Measurements from ENCODE around the gene NXNL2.
A peak's percentile ranks its signal among the peaks of the same experiment; 100 is the strongest.

The NXNL2 gene

DNA sequence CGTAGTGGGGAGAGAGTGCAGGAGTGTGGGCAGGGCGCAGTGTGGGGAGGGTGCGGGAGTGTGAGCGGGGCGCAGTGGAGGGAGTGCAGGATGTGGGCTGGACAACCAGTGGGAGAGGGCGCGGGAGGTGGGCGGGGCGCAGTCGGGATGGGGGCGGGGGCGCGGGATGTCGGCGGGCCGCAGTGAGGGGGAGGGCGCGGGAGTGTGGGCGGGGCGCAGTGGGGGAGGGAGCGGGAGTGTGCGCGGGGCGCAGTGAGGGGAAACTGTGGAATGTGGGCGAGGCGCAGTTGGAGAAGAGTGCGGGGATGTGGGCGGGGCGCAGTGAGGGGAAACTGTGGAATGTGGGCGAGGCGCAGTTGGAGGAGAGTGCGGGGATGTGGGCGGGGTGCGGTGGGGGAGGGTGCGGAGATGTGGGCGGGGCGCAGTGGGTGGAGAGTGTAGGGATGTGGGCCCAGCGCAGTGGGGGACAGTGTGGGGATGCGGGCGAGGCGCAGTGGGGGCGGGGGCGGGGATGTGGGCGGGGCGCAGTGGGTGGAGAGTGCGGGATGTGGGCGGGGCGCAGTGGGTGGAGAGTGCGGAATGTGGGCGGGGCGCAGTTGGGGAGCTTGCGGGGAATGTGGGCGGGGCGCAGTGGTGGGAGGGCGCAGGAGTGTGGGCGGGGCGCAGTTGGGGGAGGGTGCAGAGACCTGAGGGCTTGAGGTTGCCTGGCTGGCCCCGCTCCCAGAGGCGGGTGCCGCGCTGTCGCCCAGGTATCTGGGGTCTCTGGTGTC lies at the start of gene NXNL2:
TSS of gene NXNL2 (plus strand) at position 723 of the 770 bp plus-strand sequence. CDS start 257 bp downstream, outside the sequence.
- Mint-ChIP-seq H3K4me1 (peaks cover 18% of the 10 kb centered on the region), H3K9me3 (peaks cover 3% of the 10 kb centered on the region), H3K27me3 (peaks cover 58% of the 10 kb centered on the region), H3K4me3 (peak within 1 kb of the TSS; percentile 14), H3K27ac (no peak within 1 kb of the TSS), H3K36me3 (ENCODE audit: low read depth) (no peaks in the 10 kb centered on the region)
- ATAC-seq (peak; percentile 29), DNase-seq (peak; percentile 19)

DNA sequence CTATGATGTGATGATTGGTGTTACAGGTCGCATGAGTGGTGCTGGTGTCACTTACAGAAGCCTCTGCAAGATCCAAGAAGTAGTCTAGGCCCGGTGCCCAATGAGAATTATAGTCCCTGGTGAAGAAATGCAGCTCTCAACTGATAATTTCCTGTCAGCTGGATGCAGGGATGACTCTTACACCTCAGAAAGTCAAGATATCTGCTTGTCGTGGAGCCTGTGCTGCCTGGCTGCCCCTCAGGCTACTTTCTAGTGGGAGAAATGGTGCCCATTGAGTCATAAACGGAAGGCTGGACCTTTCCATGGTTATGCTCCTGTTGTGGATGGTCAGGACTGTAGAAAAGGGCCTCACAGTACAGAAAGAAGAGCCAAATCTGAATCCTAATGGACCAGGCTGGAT lies 46.8 kb upstream of the NXNL2 start:
- no peak overlapping the region for H3K27ac Mint-ChIP-seq
- ATAC-seq (no peak), DNase-seq (no peak)
- H3K4me1 Mint-ChIP-seq = no peaks in the 10 kb centered on the region
- H3K36me3 Mint-ChIP-seq (ENCODE audit: low read depth) = peaks cover 4% of the 10 kb centered on the region
- H3K4me3 Mint-ChIP-seq = no peak overlapping the region
- H3K9me3 Mint-ChIP-seq = no peaks in the 10 kb centered on the region
- no peaks in the 10 kb centered on the region for H3K27me3 Mint-ChIP-seq

- Mint-ChIP-seq H3K27ac (no peak overlapping the region), H3K27me3 (no peaks in the 10 kb centered on the region), H3K36me3 (ENCODE audit: low read depth) (no peaks in the 10 kb centered on the region), H3K4me1 (no peaks in the 10 kb centered on the region), H3K4me3 (no peak overlapping the region), H3K9me3 (no peaks in the 10 kb centered on the region)
- ATAC-seq = no peak
- DNase-seq = no peak
Observed at GRCh38 chr9:88494983-88495721, 39.8 kb upstream of the NXNL2 start.

DNA sequence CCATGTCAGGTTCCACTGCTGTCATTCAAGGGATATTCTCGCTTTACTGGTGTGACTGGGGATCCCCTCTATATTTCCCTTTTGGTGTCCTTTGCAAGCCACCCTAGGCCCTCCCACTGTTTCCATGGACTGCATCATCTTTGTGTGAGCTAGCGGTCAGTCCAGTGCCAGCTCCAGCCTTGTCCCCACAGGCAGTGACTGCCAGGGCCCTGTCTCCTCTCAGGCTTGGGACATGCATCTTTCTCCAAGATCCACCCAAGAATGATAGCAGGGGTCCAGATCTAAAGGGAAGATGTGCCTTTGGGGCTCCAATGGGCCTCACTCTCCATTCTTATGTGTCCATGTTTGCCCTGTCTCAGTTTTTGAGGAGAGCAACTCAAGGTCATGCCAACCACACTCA lies 37.8 kb upstream of the NXNL2 start:
- Mint-ChIP-seq H3K27me3 (no peaks in the 10 kb centered on the region), H3K4me3 (no peak overlapping the region), H3K4me1 (no peaks in the 10 kb centered on the region), H3K9me3 (no peaks in the 10 kb centered on the region), H3K36me3 (ENCODE audit: low read depth) (no peaks in the 10 kb centered on the region), H3K27ac (no peak overlapping the region)
- ATAC-seq (no peak), DNase-seq (no peak)

DNA sequence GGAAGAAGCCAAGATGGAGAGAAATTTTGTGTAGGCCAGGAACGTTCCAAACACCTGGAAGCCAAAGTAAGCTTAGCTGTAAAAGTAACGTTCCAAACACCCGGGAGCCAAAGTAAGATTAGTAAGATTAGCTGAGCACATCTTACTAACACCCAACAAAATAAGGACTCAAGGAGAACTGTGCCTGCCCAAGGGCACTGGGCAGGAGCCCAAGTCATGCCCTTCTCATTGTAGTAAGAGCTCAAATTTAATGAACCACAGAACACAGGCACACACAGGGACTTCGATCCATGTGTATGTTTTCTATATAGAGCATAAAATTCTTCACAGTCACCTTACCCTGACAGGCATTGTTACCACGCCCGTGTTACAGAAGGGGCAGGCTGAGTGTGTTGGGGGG lies 36.1 kb upstream of the NXNL2 start:
- Mint-ChIP-seq H3K36me3 (ENCODE audit: low read depth) (no peaks in the 10 kb centered on the region), H3K27me3 (no peaks in the 10 kb centered on the region), H3K27ac (no peak overlapping the region)

GRCh38 chr9:88501086-88501485 lies 33.9 kb upstream of the NXNL2 start:
- Mint-ChIP-seq H3K27ac (no peak overlapping the region), H3K36me3 (ENCODE audit: low read depth) (no peaks in the 10 kb centered on the region), H3K27me3 (peaks cover 2% of the 10 kb centered on the region), H3K4me3 (no peak overlapping the region), H3K4me1 (no peaks in the 10 kb centered on the region), H3K9me3 (no peaks in the 10 kb centered on the region)
- DNase-seq = no peak
- no peak for ATAC-seq

More for the DNA sequence above, 36.1 kb upstream of the NXNL2 start:
- H3K4me3 Mint-ChIP-seq = no peak overlapping the region
- no peaks in the 10 kb centered on the region for H3K9me3 Mint-ChIP-seq
- no peak for DNase-seq
- ATAC-seq = no peak
- no peaks in the 10 kb centered on the region for H3K4me1 Mint-ChIP-seq

DNA sequence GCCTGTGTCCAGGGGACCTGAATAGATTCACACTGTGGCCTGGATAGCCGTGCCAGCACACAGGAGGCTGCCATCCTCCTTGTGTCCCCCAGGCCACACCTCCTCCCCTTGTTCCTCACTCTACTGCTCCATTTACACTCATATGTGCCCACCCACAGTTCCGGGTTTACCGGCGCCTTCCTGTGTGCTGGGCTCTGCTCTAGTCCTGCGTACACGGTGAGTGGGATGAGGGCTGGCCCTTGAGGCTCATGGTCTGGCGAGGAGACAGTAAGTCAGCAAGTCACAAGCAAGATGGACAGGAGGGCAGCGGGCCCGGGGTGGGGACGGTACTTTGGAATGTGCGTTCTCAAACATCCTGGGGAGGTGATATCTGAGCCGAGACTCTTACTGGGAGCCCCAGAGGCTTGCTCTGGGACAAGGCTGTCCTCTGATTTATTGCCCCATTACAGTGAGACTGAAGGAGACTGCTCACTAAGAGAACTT lies 32.4 kb upstream of the NXNL2 start:
- H3K27me3 Mint-ChIP-seq = peaks cover 2% of the 10 kb centered on the region
- DNase-seq = no peak
- H3K27ac Mint-ChIP-seq = no peak overlapping the region
- no peaks in the 10 kb centered on the region for H3K9me3 Mint-ChIP-seq
- ATAC-seq = no peak
- no peaks in the 10 kb centered on the region for H3K4me1 Mint-ChIP-seq
- no peak overlapping the region for H3K4me3 Mint-ChIP-seq
- no peaks in the 10 kb centered on the region for H3K36me3 Mint-ChIP-seq (ENCODE audit: low read depth)

DNA sequence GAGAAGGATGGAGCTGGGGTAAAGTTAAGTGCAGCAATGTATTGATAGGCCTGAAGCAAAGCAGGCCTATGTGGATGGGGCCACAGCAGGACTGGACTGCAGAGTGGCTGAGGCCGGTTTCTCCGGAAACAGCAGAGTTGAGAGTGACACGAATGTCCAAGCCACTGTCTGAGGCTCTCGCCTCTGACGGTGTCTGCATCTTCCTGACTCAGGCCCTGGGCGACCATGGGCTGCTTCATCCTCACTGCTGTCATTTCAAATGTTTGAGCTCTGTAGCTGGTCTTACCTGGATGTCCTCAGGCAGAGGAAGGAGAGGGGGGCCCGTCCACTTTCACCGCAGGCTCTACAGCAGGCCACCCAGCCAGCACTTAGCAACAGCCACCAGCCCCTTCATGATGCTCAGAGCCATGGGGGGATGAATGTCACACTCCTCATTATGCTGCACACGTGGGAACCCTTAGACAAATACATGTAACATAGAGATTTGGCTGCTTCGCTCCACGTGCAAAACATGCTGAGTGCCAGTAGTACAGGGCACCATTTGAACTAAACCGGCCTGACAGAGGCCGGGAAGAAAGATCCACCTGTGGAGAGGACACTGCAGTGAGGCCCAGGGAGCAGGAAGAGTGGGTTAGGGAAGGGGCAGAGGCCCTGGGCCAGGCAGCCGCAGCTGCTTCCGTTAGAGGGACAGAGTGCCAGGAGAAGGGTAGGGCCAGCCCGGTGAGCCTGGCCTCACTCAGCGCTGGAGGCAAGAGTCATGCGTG lies 31.7 kb upstream of the NXNL2 start:
- no peak overlapping the region for H3K4me3 Mint-ChIP-seq
- DNase-seq = no peak
- no peaks in the 10 kb centered on the region for H3K4me1 Mint-ChIP-seq
- no peak overlapping the region for H3K27ac Mint-ChIP-seq
- H3K27me3 Mint-ChIP-seq = peaks cover 2% of the 10 kb centered on the region
- no peaks in the 10 kb centered on the region for H3K9me3 Mint-ChIP-seq
- ATAC-seq = no peak
- no peaks in the 10 kb centered on the region for H3K36me3 Mint-ChIP-seq (ENCODE audit: low read depth)

DNA sequence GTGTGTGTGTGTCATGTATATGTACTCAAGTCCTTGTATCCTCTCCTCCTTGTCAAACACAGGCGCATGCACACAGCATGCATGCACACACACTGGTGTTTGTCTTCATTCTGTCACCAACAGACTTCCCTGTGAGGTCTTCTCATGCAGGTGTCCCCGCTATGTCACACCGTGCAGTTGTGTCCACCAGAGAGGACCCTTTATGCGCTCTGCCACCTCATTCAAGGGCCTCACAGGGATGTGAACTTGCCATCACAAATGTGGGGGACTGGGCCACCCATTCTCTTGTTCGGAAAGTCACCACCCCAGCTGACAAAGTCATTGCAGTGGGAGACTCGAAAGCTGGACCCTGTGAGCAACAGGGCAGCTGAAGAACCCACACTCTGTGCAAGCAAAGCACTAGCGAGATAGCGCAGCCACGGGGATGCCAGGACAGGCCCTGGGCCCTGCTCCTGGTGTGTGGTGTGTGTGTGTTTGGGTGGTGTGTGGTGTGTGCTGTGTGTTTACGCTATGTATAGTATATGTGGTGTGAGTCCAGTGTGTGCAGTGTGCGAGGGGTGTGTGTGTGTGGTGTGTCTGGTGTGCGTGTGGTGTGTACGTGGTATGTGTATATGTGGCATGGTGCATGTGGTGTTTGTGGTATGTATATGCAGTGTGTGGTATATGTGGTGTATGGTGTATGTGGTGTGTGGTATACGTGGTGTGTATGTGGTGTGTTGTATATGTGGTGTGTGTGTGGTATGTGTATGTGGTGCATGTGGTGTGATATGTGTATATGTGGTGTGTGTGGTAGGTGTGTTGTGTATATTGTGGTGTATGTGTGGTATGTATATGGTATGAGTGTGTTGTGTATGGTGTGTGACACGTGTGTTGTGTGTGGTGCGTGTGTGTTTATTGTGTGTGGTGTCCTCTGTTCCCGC lies 30.9 kb upstream of the NXNL2 start:
- no peak overlapping the region for H3K4me3 Mint-ChIP-seq
- peaks cover 4% of the 10 kb centered on the region for H3K27me3 Mint-ChIP-seq
- no peak overlapping the region for H3K27ac Mint-ChIP-seq
- H3K9me3 Mint-ChIP-seq = no peaks in the 10 kb centered on the region
- H3K36me3 Mint-ChIP-seq (ENCODE audit: low read depth) = no peaks in the 10 kb centered on the region
- no peak for ATAC-seq
- no peak for DNase-seq
- H3K4me1 Mint-ChIP-seq = no peaks in the 10 kb centered on the region

- Mint-ChIP-seq H3K36me3 (ENCODE audit: low read depth) (no peaks in the 10 kb centered on the region), H3K9me3 (no peaks in the 10 kb centered on the region), H3K4me3 (no peak overlapping the region), H3K27ac (no peak overlapping the region), H3K4me1 (no peaks in the 10 kb centered on the region), H3K27me3 (peaks cover 4% of the 10 kb centered on the region)
- DNase-seq (no peak), ATAC-seq (no peak)
Observed at GRCh38 chr9:88508326-88508725, 26.7 kb upstream of the NXNL2 start.

DNA sequence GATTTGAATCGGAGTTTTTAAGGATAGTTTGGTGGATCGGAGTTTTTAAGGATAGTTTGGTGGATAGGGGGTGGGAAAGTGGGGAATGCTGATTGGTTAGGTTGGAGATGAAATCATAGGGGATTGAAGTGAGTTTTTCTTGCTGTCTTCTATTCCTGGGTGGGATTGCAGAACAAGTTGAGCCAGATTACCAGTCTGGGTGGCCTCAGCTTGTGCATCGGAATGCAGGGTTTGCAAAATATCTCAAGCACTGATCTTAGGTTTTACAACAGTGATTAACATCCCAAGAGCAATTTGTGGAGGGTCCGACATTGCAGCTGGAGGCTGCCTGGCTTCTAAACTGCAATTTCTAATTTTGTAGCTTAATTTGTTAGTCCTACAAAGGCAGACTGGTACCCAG lies 23.1 kb upstream of the NXNL2 start:
- Mint-ChIP-seq H3K36me3 (ENCODE audit: low read depth) (no peaks in the 10 kb centered on the region), H3K27me3 (peaks cover 3% of the 10 kb centered on the region), H3K4me1 (no peaks in the 10 kb centered on the region), H3K9me3 (peaks cover 4% of the 10 kb centered on the region), H3K4me3 (no peak overlapping the region), H3K27ac (no peak overlapping the region)
- DNase-seq = no peak
- no peak for ATAC-seq

DNA sequence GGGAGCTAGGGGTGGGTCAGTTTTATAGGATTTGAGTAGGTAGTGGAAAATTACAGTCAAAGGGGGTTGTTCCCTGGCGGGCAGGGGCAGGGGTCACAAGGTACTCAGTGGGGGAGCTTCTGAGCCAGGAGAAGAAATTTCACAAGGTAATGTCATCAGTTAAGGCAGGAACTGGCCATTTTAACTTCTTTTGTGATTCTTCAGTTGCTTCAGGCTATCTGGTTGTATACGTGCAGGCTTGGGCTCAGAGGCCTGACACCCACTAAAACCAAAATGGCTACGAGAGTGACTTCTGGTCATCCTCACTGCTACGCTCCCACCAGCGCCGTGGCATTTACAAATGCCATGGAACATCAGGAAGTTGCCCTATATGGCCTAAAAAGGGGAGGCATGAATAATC lies 20.7 kb upstream of the NXNL2 start:
- ATAC-seq (no peak), DNase-seq (no peak)
- Mint-ChIP-seq H3K4me1 (no peaks in the 10 kb centered on the region), H3K27ac (no peak overlapping the region), H3K27me3 (no peaks in the 10 kb centered on the region), H3K36me3 (ENCODE audit: low read depth) (no peaks in the 10 kb centered on the region), H3K4me3 (no peak overlapping the region), H3K9me3 (peaks cover 4% of the 10 kb centered on the region)

DNA sequence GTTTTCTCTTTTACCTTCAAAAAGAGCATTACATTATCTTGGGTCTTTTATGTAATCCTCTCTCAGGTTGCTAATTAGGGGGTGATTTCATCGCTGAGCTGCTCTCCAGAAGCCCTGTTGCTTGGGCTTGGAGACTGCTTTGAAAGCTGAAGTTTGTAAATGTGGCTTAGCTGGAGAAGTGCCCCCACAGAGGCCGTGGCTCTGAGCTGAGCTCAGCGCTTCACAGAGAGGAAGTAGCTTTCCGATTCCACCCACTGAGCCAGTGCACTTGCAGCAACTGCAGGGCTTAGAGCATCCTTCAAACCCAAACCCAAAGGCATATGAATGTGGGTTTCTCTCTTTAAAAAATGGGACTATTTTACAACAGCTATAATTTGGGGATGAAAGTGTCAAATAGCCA lies 13.7 kb upstream of the NXNL2 start:
- no peak for DNase-seq
- H3K4me3 Mint-ChIP-seq = no peak overlapping the region
- no peaks in the 10 kb centered on the region for H3K4me1 Mint-ChIP-seq
- no peaks in the 10 kb centered on the region for H3K9me3 Mint-ChIP-seq
- no peaks in the 10 kb centered on the region for H3K36me3 Mint-ChIP-seq (ENCODE audit: low read depth)
- no peak for ATAC-seq
- peaks cover 2% of the 10 kb centered on the region for H3K27me3 Mint-ChIP-seq
- no peak overlapping the region for H3K27ac Mint-ChIP-seq

GRCh38 chr9:88522360-88522759 lies 12.6 kb upstream of the NXNL2 start:
- Mint-ChIP-seq H3K9me3 (no peaks in the 10 kb centered on the region), H3K27me3 (peaks cover 5% of the 10 kb centered on the region), H3K36me3 (ENCODE audit: low read depth) (no peaks in the 10 kb centered on the region), H3K4me1 (no peaks in the 10 kb centered on the region), H3K4me3 (no peak overlapping the region), H3K27ac (no peak overlapping the region)
- DNase-seq (no peak), ATAC-seq (no peak)

All from activated naive CD8-positive, alpha-beta T cell treated with anti-CD3 and anti-CD28 coated beads, Interleukin-2, amount 50 U/mL, for 24 hours (primary cell).